Measurements from ENCODE around the gene NCK2.

DNA sequence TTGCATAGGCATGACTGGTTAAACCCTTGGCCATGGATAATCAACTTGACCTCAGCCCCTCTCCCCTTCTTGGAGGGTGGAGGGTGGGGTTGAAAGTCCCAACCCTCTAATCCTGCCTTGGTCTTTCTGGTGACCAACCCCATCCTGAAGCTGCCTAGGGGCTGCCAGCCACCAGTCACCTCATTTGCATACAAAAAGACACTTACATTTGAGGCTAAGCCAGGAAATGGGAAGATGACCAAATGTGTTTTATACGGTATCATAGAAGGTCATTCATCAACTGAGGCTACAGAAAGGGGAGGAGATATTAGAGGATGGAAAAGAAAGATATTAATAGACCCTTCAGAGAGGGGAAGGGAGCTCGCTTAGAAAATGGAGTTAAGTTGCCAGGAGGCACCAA lies 96.8 kb downstream of the NCK2 start:
- TF ChIP-seq YY1 (IDR thresholded peaks at IDR 0.05; ENCODE audit: insufficient read depth, insufficient read length) (no peak), SUZ12 (IDR thresholded peaks at IDR 0.05; ENCODE audit: extremely low read depth, insufficient read depth, insufficient read length) (no peak), ZNF274 (IDR thresholded peaks at IDR 0.05; ENCODE audit: low read depth, low read length) (no peak)
